HG03521 (cell line): ENCODE measurements around the gene FOXD2.

Experiments
- ATAC-seq: cut with Tn5 transposase; IDR thresholded peaks from one replicate; pipeline ENCODE4 v1.9.1; 2021; ENCODE audit warnings: mild to moderate bottlenecking, moderate library complexity; ENCODE audit not compliant: unreplicated experiment

FOXD2 gene

DNA sequence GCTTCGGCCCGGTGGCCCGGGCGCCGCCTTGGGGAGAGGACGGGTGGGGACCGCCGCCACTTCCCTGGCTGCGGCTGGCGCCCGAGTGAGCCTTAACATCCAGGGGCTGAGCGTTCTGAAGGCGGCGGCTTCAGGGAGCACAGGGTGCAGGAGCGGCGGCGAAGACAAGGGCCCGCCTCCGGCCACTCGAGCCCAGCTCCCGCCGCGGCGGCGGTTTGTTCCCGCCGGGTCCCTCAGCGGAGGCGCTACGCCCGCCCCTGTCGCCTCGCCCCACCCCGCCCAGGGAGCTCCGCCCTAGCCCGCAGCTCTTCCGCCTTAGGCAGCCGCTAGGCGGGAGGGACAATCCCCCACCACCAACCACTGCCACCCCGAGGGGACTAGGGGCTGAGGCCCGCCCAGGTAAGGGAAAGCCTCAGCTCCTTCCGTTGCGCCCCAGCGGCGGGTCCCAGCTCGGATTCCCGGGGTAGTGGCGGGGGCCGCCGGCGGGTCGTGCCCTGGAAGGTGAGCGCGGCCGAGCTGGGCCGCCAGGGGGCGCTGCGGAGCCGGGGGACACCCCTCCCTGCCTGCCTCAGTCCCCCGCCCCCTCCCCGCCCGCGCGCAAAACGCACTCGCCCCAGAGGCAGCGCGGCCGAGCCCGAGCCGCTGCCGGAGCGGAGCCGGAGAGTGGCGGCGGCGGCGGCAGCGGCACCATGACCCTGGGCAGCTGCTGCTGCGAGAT lies at the start of gene FOXD2:
Gene FOXD2 (plus strand): TSS at position 598 of the 718 bp plus-strand sequence. CDS start 92 bp downstream, at position 690.
- ATAC-seq = peak; percentile 79

GRCh38 chr1:47388891-47389238 lies 49.0 kb upstream of the FOXD2 start:
- peak; percentile 66 for ATAC-seq

- no peak for ATAC-seq
Measured at GRCh38 chr1:47389731-47390130, 48.1 kb upstream of the FOXD2 start.

GRCh38 chr1:47390843-47391242 lies 47.0 kb upstream of the FOXD2 start:
- no peak for ATAC-seq

DNA sequence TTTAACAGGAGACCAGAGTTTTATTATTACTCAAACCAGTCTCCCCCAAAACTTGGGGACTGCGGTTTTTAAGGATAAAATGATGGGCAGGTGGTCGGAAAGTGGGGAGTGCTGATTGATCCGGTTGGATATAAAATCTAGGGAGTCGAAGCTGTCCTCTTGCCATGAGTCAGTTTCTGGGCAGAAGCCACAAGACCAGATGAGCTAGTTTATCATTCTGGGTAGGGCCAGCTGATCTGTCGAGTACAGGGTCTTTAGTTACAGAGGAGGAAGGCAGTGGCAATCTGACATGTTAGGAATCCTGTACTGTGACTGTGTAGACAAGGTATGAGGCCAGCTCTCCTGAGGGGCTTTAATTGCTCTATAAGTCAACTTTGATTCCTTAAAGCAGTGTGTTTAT lies 44.7 kb upstream of the FOXD2 start:
- ATAC-seq = no peak

DNA sequence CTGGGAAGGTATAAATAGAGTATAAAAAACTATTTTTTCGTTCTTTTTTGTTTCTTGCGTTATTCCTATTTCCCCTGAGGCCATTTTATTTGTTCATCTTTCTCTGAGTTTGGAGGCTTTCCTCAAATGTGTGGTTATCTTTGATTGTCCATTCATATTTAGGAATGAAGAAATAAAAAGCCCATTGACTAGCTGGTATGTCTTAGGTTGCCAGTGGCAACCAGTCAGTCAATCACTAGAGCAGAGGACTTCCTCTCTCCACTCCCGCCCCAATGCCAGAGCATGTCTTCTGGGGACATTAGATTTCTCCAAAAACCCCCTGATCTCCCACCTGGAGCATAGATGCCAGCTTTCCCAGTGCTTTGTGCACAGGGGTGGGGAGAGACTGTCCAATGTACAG lies 42.4 kb upstream of the FOXD2 start:
- no peak for ATAC-seq

- ATAC-seq = no peak
Measured at GRCh38 chr1:47396671-47397196, 41.1 kb upstream of the FOXD2 start.

- no peak for ATAC-seq
Measured at GRCh38 chr1:47399138-47399845, 38.6 kb upstream of the FOXD2 start.

DNA sequence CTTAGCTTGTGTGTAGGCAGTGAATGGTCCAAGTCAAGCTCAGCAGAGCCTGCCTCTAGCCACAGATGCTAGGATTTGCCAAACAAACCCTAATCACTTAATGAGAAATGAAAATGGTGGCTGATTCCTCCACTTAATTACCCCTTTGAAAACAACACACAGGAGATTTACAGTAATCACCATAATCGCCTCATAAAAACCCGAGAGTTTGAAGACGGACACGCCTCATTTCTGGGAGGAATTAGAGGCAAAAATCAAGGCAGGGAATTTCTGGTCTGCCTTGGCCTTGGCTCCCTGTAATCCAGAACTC lies 38.0 kb upstream of the FOXD2 start:
- ATAC-seq = no peak

DNA sequence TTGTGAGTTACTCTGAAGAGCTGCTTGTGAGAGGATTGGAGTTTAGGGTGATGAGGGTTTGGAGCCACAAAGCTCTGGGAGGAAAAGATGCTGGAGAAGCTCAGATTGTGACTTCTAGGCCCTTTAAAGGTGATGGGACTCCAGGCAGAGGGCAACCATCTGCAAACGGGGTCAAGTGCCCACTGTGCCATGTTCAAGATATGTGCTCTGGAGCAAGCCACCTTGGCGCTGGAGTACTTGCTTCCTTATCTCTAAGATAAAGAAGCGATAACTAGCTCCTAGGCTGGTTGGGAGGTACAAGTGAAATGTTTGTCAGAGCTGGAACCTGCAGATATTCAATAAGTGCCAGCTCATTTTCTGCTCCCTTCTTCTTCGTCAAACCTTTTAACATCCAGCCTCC lies 36.1 kb upstream of the FOXD2 start:
- ATAC-seq = no peak

- ATAC-seq = no peak
Measured at GRCh38 chr1:47402591-47402990, 35.3 kb upstream of the FOXD2 start.

GRCh38 chr1:47403321-47403910 lies 34.4 kb upstream of the FOXD2 start:
- no peak for ATAC-seq

GRCh38 chr1:47405697-47406096 lies 32.1 kb upstream of the FOXD2 start:
- ATAC-seq = no peak

- ATAC-seq = no peak
Measured at GRCh38 chr1:47406966-47407365, 30.9 kb upstream of the FOXD2 start.

DNA sequence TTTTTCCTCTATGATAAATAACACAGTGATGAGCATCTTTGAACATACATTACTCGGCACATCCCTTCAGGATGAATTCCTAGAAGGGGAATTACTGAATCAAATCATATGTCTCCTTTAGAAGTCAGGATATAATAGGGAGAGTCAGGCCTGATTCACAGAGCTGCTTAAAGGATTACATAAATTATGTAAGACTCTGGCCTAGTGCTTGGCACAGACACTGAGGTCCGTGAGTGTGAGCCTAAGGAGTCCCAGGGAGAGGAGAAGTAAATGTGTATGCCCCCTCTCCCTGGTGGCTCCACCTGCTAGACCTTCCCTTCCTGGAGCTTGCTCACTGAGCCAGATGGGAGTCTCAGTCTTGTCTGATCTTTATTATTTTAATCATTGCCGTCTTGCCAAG lies 30.4 kb upstream of the FOXD2 start:
- no peak for ATAC-seq

GRCh38 chr1:47409311-47410067 lies 28.4 kb upstream of the FOXD2 start:
- no peak for ATAC-seq

DNA sequence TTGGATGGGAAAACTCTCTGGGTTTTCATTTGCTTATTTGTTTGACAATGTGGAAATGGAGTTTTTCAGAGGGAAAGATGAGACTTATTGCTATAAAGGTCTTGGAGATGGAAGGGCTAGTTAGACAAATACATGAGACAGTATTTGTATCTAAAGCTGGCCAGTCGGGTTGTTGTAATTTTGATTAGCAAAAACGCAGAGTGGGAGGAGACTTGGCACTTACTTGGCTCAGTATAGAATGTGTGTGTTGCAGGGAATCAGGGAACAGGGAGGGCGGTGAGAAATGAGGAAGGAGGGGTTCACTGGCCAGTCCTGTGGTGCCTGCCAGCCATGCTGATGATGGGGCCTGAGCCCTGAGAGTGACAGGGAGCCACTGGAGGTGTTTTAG lies 27.8 kb upstream of the FOXD2 start:
- no peak for ATAC-seq

GRCh38 chr1:47411436-47411835 lies 26.4 kb upstream of the FOXD2 start:
- no peak for ATAC-seq

GRCh38 chr1:47412437-47412836 lies 25.4 kb upstream of the FOXD2 start:
- ATAC-seq = no peak

DNA sequence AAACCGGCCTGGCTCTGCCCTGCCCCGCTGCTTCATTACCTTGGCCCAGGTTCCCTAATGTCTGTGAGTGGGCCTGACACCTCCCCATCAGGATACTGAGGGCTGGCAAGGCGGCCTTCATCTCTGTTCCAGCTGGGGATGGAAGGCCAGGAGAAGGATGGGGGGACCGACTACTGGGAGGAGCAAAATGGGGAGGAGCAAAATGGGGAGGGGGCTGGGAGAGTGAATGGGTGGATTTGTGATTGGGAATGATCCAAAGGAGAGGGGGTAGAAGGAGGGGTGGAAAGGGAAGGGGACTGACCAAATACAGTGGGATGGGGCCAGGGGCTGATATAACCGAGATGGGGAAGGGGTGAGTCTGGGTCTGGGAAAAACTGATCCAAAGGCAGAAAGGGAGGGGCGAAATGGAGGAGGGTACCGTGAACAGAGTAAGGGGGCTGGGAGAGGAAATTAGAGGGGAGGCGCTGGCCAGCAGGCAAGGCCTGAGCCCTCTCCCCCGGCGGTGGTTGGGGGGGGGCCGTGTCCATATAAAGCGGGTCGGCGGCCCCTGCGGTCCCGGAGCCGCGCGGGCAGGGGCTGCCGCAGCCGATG lies 22.0 kb upstream of the FOXD2 start, which contains the start of gene FOXE3:
Gene FOXE3 (plus strand): TSS at position 558 of the 591 bp plus-strand sequence. CDS start 31 bp downstream, at position 589.
- ATAC-seq = no peak
